Mesodermal cell (in vitro differentiated cells): ENCODE measurements around the gene CFAP141.
"Not testable (repeated sequence)": the region's sequence is repeated elsewhere in the genome, so short reads cannot be mapped to it uniquely, and the experiment has no call there.

ENCODE experiments used
- H3K27ac ChIP-seq: 2 replicates; pipeline ENCODE4 v1.7.0; 2013; ENCODE audit warnings: mild to moderate bottlenecking, low read depth, low read length, moderate library complexity; ENCODE audit not compliant: severe bottlenecking
- H3K36me3 ChIP-seq: 2 replicates; pipeline ENCODE4 v1.7.1; 2013; ENCODE audit warnings: mild to moderate bottlenecking, low read length, moderate library complexity; ENCODE audit not compliant: control insufficient read depth, insufficient read depth
- H3K4me1 ChIP-seq: one replicate; pipeline ENCODE4 v1.7.1; 2013; ENCODE audit warnings: mild to moderate bottlenecking, low read length; ENCODE audit not compliant: insufficient read depth, control insufficient read depth, poor library complexity, severe bottlenecking
- H3K4me3 ChIP-seq: 2 replicates; pipeline ENCODE4 v1.7.0; 2013; ENCODE audit warnings: low read length, control low read depth, mild to moderate bottlenecking; ENCODE audit not compliant: insufficient read depth, poor library complexity, severe bottlenecking; ENCODE audit errors: extremely low read depth
- H3K9me3 ChIP-seq: 2 replicates; pipeline ENCODE4 v1.7.1; 2013; ENCODE audit warnings: mild to moderate bottlenecking, low read length, moderate library complexity; ENCODE audit not compliant: control insufficient read depth
- WGBS, 2 experiments: methylation state at CpG; one replicate each; pipeline ENCODE4 v1.1.5; 2013; ENCODE audit warnings: missing lambda C conversion rate in 2 of 2; ENCODE audit not compliant: insufficient coverage in 2 of 2; 5-methylcytosine and 5-hydroxymethylcytosine counted together

The CFAP141 gene

GRCh38 chr1:154208677-154209388, 2.7 kb upstream of the CFAP141 start:
- peaks cover 80% of the 10 kb centered on the region for H3K36me3 ChIP-seq

GRCh38 chr1:154207262-154207661, 1.1 kb upstream of the CFAP141 start:
- Histone ChIP-seq H3K36me3 (peaks cover 64% of the 10 kb centered on the region), H3K9me3 (no peaks in the 10 kb centered on the region), H3K4me3 (no peak overlapping the region), H3K27ac (peak overlapping the region; percentile 51), H3K4me1 (no peaks in the 10 kb centered on the region)
- 97% methylated on average over 4 to 9 of the region's 9 CpGs for WGBS, 2 experiments

More at GRCh38 chr1:154208677-154209388, 2.7 kb upstream of the CFAP141 start:
- no peak overlapping the region for H3K4me3 ChIP-seq
- 97 to 100% methylated on average over 3 of the region's 5 CpGs for WGBS, 2 experiments
- no peaks in the 10 kb centered on the region for H3K4me1 ChIP-seq
- no peak overlapping the region for H3K27ac ChIP-seq
- H3K9me3 ChIP-seq: no peaks in the 10 kb centered on the region

- 84 to 89% methylated on average over 7 of the region's 11 CpGs for WGBS, 2 experiments
- not testable (repeated sequence) for H3K4me3 ChIP-seq, H3K4me1 ChIP-seq, H3K9me3 ChIP-seq
- Histone ChIP-seq H3K36me3 (peaks cover 51% of the 10 kb centered on the region), H3K27ac (peak overlapping the region; percentile 45)
These were observed 355 bp downstream of the CFAP141 start for GRCh38 chr1:154205778-154206177.

DNA sequence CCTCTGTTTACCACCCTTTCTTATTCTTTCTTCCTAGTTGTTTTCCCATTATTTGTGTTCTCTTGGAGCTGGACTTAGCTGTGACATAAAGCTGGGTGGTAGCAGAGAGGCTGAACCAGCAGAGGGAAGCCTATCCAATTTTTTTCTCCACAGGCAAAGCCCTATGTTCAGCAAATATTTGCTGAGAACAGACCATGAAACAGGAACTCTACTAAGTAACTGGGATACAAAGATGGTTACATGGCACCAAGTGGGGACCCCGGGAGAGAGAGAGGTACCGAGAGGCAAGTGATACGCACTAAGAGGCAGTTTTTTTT, 6.6 kb downstream of the CFAP141 start:
- WGBS, 2 experiments: 96 to 98% methylated on average over 3 of the region's 3 CpGs
- Histone ChIP-seq H3K9me3 (no peaks in the 10 kb centered on the region), H3K4me1 (peaks cover 3% of the 10 kb centered on the region), H3K4me3 (no peak overlapping the region), H3K27ac (no peak overlapping the region), H3K36me3 (no peaks in the 10 kb centered on the region)

DNA sequence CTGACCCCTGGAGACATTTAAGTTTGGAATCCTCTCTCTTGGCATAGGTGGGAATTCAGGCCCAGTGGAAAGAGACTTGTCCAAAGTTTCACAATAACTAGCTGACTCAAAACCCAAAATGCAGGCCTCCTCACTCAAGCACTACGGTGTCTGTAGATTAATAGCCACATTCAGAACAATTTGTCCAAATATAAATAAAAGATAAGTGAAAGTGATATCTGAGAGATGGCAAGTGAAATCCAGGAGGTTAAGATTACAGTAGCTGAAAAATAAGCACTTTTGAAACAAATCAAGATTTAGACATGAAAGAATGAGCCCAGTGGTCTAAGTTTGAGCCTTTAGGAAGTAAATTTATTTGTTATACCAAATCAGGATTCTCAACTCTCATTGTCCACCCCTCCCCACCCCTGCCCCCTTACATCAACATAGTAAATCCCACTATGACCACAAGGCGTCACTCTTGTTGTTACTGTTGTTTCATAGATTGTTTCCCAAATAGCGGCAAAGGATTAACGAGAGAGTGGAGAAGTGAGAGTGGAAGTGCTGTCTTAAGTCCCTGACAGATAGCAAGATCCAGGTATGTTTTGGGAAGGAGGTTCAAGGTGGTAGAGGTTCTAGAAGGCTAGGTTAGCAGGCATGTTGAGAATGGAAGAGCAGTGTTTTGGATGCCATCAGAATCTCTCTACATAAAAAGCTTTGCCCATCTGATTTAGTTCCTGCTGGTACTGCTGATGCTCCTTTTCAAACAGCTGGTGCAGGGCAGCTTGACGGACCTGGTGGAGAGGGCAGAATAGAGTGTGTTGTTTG, 7.2 kb downstream of the CFAP141 start:
- Histone ChIP-seq H3K36me3 (no peaks in the 10 kb centered on the region), H3K9me3 (no peaks in the 10 kb centered on the region), H3K27ac (no peak overlapping the region), H3K4me1 (peaks cover 3% of the 10 kb centered on the region), H3K4me3 (no peak overlapping the region)
- WGBS, 2 experiments: 0 to 8% methylated on average over 2 of the region's 5 CpGs

DNA sequence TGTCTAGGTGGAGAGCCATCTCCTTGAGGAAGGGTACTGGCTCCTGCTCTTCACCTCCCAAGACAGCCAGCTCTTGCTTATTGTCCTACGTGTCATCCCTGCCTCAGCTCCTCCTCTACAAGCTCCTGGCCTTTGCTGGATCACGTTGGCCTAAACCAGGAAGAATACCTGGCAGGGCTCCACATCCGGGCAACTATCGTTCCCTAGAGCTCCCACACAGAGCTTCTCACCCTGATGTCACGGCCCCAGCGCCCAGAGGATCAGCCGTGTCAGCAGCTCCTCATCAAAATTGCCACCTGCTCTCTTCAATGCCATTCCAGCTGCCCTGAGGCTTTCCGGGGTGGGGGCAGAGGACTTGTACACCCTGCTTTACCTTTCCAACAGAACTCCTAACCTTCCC, 12.3 kb downstream of the CFAP141 start:
- 89 to 96% methylated on average over 7 to 8 of the region's 8 CpGs for WGBS, 2 experiments
- Histone ChIP-seq H3K27ac (no peak overlapping the region), H3K36me3 (no peaks in the 10 kb centered on the region)

GRCh38 chr1:154192476-154192875, 13.7 kb downstream of the CFAP141 start:
- peak overlapping the region; percentile 29 for H3K27ac ChIP-seq
- WGBS, 2 experiments: 60 to 83% methylated on average over 1 of the region's 3 CpGs
- peaks cover 6% of the 10 kb centered on the region for H3K4me1 ChIP-seq
- H3K9me3 ChIP-seq: no peaks in the 10 kb centered on the region
- H3K36me3 ChIP-seq: no peaks in the 10 kb centered on the region
- no peak overlapping the region for H3K4me3 ChIP-seq

More for the DNA sequence above, 12.3 kb downstream of the CFAP141 start:
- Histone ChIP-seq H3K9me3 (no peaks in the 10 kb centered on the region), H3K4me3 (no peak overlapping the region), H3K4me1 (peaks cover 6% of the 10 kb centered on the region)

DNA sequence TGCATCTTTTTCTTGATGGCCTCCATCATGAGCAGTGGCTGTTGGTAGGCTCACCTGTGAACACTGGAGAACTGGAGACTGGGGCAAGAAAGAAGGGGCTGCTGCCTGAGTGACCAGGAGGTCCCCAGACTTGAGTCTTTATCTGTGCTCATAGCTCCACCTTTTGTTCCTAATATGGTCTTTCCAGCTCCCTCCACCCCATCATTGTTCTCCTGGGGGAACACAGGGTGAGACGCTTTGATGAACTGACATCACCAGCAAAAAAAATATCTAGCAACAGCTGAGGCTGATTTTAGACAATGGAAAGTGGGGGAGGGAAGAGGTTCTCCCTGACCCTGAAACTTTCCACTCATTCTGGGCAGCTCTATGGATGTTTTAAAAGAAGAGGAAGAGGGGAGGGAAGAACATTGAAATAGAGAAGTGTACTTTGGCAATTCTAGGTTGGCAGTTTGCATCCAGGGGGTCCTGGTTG, 14.1 kb downstream of the CFAP141 start, which contains the start of gene TPM3:
TPM3 (minus strand) TSS at position 111 of the 472 bp plus-strand sequence; CDS start at position 29, 82 bp downstream.
- Histone ChIP-seq H3K36me3 (no peaks in the 10 kb centered on the region), H3K27ac (peak within 1 kb of the TSS; percentile 29), H3K9me3 (no peaks in the 10 kb centered on the region), H3K4me1 (peaks cover 8% of the 10 kb centered on the region), H3K4me3 (no peak within 1 kb of the TSS)
- no CpG with 5 or more reads among the region's 1 CpG for whole genome bisulfite sequencing, 2 experiments

DNA sequence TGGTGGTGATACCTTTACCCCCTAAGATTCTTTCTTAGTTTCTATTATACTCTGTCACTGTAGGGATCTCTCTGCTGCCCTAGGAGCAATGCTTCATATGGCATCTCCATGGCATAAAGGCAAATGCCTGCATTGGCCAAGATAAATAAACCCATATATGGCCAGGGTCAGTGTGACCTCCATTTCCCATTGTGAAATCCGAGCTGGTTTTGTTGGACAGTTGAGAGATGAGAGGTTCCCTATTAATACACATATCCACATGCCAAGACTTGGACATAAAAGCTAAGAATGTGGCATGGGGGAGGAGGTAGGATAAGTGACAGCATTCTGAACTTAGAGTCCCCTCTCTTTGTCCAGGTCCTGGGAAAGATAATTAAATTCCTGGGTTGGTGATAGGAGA, 15.6 kb downstream of the CFAP141 start:
- Histone ChIP-seq H3K27ac (no peak overlapping the region), H3K4me3 (no peak overlapping the region), H3K4me1 (peaks cover 11% of the 10 kb centered on the region), H3K36me3 (no peaks in the 10 kb centered on the region), H3K9me3 (no peaks in the 10 kb centered on the region)
- no CpG with 5 or more reads among the region's 1 CpG for whole genome bisulfite sequencing, 2 experiments

- H3K36me3 ChIP-seq: no peaks in the 10 kb centered on the region
- H3K9me3 ChIP-seq: no peaks in the 10 kb centered on the region
- WGBS, 2 experiments: 50% methylated on average over 1 of the region's 2 CpGs; no CpG with 5 or more reads in 1 of the 2 experiments
- no peak overlapping the region for H3K27ac ChIP-seq
- peaks cover 13% of the 10 kb centered on the region for H3K4me1 ChIP-seq
- no peak overlapping the region for H3K4me3 ChIP-seq
These were observed 19.2 kb downstream of the CFAP141 start for GRCh38 chr1:154186852-154187501.
